Ascending aorta (tissue), 2 donors: ENCODE data around the gene RBM20. TPM values are rescaled to one million over a fixed set of nuclear protein-coding genes. Genes with fewer than 3 reads are reported as not detected.

Experiments
- DNase-seq, 2 donors: peaks; one replicate each; pipeline ENCODE4 v3.0.0-alpha.2; 2019; ENCODE audit warnings: low spot score in 2 of 2
- H3K27ac ChIP-seq, 2 donors: fragments of 200-600 bp; sonication (generic); one replicate each; pipeline ENCODE4 v1.5.1; 2016 to 2017; ENCODE audit warnings: mild to moderate bottlenecking in 1 of 2
- H3K27me3 ChIP-seq: fragments of 200-600 bp; sonication (generic); one replicate; pipeline ENCODE4 v1.5.1; 2017
- H3K36me3 ChIP-seq, 2 donors: fragments of 200-600 bp; sonication (generic); one replicate each; pipeline ENCODE4 v1.5.1; 2016
- H3K4me1 ChIP-seq, 2 donors: fragments of 200-600 bp; sonication (generic); one replicate each; pipeline ENCODE4 v1.5.1; 2016 to 2017; ENCODE audit warnings: mild to moderate bottlenecking in 1 of 2
- H3K4me3 ChIP-seq, 2 donors: fragments of 200-600 bp; sonication (generic); one replicate each; pipeline ENCODE4 v1.5.1; 2016 to 2017; ENCODE audit warnings: mild to moderate bottlenecking in 1 of 2
- H3K9me3 ChIP-seq, 2 donors: fragments of 200-600 bp; sonication (generic); one replicate each; pipeline ENCODE4 v1.5.1; 2016
- CTCF ChIP-seq, 3 experiments: fragments of 200-600 bp in 2 of 3; fragments of 450-650 bp in 1 of 3; sonication (generic) in 2 of 3; IDR thresholded peaks; one replicate each; pipeline ENCODE4 v1.5.1; 2016 to 2019; ENCODE audit warnings: antibody characterized with exemption in 3 of 3, mild to moderate bottlenecking in 1 of 3, moderate library complexity in 1 of 3
- intact Hi-C: fragments of 100-400 bp; cut with DNase I; formaldehyde crosslinking; loops from one replicate; pipeline ENCODE4 v1.15.1; 2023
- total RNA-seq: library from RNA; depleted of rRNA; stranded (reverse); fragments of >200 nt; gene quantifications from one replicate; pipeline ENCODE4 v1.1.0, GENCODE V29; 2016

Gene RBM20
- total RNA-seq, 1 donor from 2014 or later, result 4.8 TPM

DNA sequence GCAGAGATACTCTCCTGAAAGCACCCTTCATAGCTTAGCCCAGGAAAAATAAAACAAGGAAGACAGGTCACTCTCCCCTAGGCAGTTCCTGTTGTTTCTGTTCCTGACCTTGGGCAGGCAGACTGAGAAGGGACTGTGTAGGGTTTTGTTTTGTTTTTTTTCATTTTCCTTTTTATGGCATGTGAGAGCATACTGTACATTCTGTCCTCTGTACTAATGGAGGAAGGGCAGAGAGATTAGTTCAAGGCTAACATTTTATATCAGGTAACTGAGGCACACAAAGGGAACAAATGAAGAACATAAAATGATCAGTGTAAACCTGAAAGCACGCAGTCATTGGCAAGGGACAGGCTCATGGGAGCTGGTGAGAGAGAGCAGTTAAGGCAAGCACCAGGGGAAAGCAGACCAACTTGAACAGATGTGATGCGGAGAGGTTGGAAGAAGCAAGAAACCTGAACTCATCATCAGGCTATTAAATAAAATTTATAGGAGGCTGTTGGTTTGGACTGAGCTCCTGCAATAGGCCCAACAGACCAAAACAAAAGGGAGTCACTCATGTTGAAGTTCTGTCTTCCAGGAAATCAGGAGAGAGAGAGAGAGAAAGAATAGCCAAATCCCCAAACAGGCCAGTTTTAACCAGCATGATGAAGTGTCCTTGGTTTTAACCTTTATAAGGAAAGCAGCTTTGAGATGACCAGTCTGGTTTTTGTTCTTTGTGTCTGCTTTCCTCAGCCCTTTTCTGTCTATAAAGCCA lies 193.5 kb downstream of the RBM20 start:
- intact Hi-C loops, result loop anchor here (5.0 kb wide), 1 partner anchor 35 kb away; no protein-coding TSS in a partner anchor
- H3K27me3 ChIP-seq, result no peaks in the 10 kb centered on the region
- no peak for TF ChIP-seq CTCF (IDR thresholded peaks at IDR 0.05)
- no peaks in the 10 kb centered on the region for H3K9me3 ChIP-seq
- peaks cover 19 to 44% of the 10 kb centered on the region in 2 donors for H3K4me1 ChIP-seq
- peak overlapping the region; percentile 48 to 61 for H3K27ac ChIP-seq
- H3K4me3 ChIP-seq, result no peak overlapping the region
- H3K36me3 ChIP-seq, result no peaks in the 10 kb centered on the region
- DNase-seq, result peak in 1 of 2 donors; percentile 54

DNA sequence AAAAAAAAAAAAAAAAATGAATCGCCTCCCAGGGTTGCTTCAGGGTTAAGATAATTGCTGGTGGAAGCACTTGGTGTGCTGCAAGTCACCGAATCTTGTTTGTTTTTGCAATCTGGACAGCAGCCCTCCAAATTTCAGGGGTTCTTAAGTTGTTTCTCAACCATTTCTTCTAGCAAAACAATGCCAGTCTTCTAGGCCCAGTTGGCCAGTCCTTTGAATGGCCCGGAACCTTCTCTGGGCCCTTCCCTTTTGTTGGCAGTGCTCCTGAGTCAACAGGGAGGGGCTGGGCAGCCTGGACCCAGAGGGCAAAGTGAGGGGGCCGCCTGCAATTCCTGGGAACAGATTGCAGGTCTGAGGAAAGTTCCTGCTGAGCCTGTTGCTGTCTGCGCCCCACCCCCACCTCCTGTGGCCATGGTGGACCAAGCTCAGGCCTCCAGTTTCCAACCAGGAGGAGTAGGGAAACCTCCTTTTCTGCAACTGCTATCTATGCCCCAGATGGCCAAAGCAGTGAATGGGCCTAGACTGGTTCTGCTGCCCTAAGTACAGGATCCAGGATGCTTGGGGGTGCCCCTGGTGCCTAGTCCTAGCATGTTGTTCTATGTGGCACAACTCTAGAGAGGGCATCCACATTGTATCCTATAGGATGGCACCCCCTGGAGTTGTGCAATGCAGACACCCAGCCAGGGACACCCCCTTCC lies 196.2 kb downstream of the RBM20 start:
- H3K36me3 ChIP-seq, result no peaks in the 10 kb centered on the region
- no peaks in the 10 kb centered on the region for H3K27me3 ChIP-seq
- no peak for TF ChIP-seq CTCF (IDR thresholded peaks at IDR 0.05)
- H3K27ac ChIP-seq, result peak overlapping the region in 1 of 2 donors; percentile 27
- intact Hi-C loops, result no loop called here
- no peaks in the 10 kb centered on the region for H3K9me3 ChIP-seq
- no peak overlapping the region for H3K4me3 ChIP-seq
- H3K4me1 ChIP-seq, result peaks cover 19 to 33% of the 10 kb centered on the region in 2 donors
- DNase-seq, result peak in 1 of 2 donors; percentile 70

GRCh38 chr10:110840923-110841428 lies 196.8 kb downstream of the RBM20 start:
- H3K9me3 ChIP-seq, result no peaks in the 10 kb centered on the region
- TF ChIP-seq CTCF (IDR thresholded peaks at IDR 0.05), result no peak
- intact Hi-C loops, result no loop called here
- no peak overlapping the region for H3K4me3 ChIP-seq
- DNase-seq, result peak in 1 of 2 donors; percentile 51
- no peak overlapping the region for H3K27ac ChIP-seq
- H3K4me1 ChIP-seq, result peaks cover 14 to 27% of the 10 kb centered on the region in 2 donors
- no peaks in the 10 kb centered on the region for H3K27me3 ChIP-seq
- no peaks in the 10 kb centered on the region for H3K36me3 ChIP-seq

DNA sequence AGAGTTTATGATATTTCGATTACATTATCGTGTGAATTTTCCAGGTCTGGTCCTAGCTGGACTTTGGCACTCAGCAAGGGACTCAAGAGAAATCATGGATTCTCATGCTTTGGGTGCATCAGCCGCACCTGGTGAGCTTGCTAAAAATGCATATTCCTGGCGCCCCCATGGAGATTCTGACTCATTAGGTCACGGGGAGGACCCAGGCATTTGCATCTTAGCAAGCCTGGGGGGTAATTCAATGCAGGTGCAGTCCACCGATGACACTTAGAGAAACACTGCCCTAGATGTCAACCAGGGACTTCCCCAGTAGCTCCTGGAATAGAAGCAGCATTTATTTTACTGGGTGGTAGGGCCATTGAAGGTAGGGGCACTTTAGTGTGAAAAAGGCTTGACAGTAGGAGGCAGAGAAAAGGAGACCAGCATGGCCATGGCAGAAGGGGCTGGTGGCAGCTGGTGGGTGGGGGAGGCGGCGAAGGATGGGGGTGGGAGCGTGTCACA lies 197.7 kb downstream of the RBM20 start:
- TF ChIP-seq CTCF (IDR thresholded peaks at IDR 0.05), result no peak
- DNase-seq, result peak in 1 of 2 donors; percentile 45
- Histone ChIP-seq H3K27ac (no peak overlapping the region), H3K4me1 (peaks cover 9 to 18% of the 10 kb centered on the region in 2 donors), H3K4me3 (no peak overlapping the region), H3K9me3 (no peaks in the 10 kb centered on the region), H3K36me3 (no peaks in the 10 kb centered on the region), H3K27me3 (no peaks in the 10 kb centered on the region)
- intact Hi-C loops, result no loop called here

- no peak overlapping the region for H3K4me3 ChIP-seq
- peaks cover 4 to 12% of the 10 kb centered on the region in 2 donors for H3K4me1 ChIP-seq
- no peak overlapping the region for H3K27ac ChIP-seq
- DNase-seq, result peak in 1 of 2 donors; percentile 46
- TF ChIP-seq CTCF (IDR thresholded peaks at IDR 0.05), result no peak
- intact Hi-C loops, result no loop called here
- H3K36me3 ChIP-seq, result no peaks in the 10 kb centered on the region
- H3K9me3 ChIP-seq, result no peaks in the 10 kb centered on the region
- H3K27me3 ChIP-seq, result no peaks in the 10 kb centered on the region
Measured at GRCh38 chr10:110842326-110842904, 198.3 kb downstream of the RBM20 start.
